SU-DHL-6 (cell line): ENCODE results near the gene AMOTL1.

Experiments used
- EZH2phosphoT487 ChIP-seq: fragments of 200-600 bp; sonication (generic), shearing (Covaris generic); conservative IDR thresholded peaks from 2 replicates; pipeline ENCODE4 v1.6.1; 2018; ENCODE audit warnings: mild to moderate bottlenecking, antibody characterized with exemption, low read length, moderate library complexity, mixed read lengths
- TF ChIP-seq, protein P1 (sequence below): fragments of 200-600 bp; sonication (generic); IDR thresholded peaks from one replicate; pipeline ENCODE4 v1.5.1; 2017; ENCODE audit warnings: antibody characterized with exemption, mild to moderate bottlenecking, low read length, moderate library complexity; ENCODE audit not compliant: insufficient read depth, poor library complexity, severe bottlenecking

DNA sequence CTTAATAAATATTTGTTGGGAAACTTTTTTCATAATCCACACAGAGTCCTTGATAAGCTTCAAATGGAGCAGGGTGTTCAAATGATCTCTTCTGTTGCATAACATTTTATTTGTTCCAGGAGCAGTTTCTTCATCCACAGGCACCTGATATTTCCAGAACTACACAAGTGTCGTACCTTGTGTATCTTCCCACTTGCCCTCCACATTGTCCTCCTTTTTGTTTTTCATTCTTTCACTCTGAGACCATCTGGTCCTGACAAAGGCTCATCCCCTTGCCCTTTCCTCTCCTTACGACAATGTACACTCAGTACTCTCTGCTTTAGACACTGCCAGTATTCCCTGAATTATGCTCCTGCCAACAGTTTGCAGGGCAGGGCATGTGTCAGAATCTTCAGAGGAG lies 5.2 kb upstream of the AMOTL1 start:
- TF ChIP-seq, protein P1, sequence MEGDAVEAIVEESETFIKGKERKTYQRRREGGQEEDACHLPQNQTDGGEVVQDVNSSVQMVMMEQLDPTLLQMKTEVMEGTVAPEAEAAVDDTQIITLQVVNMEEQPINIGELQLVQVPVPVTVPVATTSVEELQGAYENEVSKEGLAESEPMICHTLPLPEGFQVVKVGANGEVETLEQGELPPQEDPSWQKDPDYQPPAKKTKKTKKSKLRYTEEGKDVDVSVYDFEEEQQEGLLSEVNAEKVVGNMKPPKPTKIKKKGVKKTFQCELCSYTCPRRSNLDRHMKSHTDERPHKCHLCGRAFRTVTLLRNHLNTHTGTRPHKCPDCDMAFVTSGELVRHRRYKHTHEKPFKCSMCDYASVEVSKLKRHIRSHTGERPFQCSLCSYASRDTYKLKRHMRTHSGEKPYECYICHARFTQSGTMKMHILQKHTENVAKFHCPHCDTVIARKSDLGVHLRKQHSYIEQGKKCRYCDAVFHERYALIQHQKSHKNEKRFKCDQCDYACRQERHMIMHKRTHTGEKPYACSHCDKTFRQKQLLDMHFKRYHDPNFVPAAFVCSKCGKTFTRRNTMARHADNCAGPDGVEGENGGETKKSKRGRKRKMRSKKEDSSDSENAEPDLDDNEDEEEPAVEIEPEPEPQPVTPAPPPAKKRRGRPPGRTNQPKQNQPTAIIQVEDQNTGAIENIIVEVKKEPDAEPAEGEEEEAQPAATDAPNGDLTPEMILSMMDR, result no peak
- TF ChIP-seq EZH2phosphoT487, result no peak
